Transverse colon (tissue), 4 donors: ENCODE measurements around the gene EPYC. TPM values are rescaled to one million over a fixed set of nuclear protein-coding genes. Genes with fewer than 3 reads are reported as not detected.

Experiments
- DNase-seq: peaks from one replicate; pipeline ENCODE4 v3.0.0-alpha.2; 2019
- H3K27ac ChIP-seq, 4 donors: fragments of 200-600 bp; sonication (generic); 2 replicates each; pipeline ENCODE4 v1.5.1; 2016 to 2018; ENCODE audit warnings: inconsistent platforms in 4 of 4
- H3K27me3 ChIP-seq: fragments of 200-600 bp; sonication (generic); 2 replicates; pipeline ENCODE4 v1.5.1; 2017; ENCODE audit warnings: inconsistent platforms
- H3K36me3 ChIP-seq, 4 donors: fragments of 200-600 bp; sonication (generic); 2 replicates each; pipeline ENCODE4 v1.5.1; 2017 to 2019; ENCODE audit warnings: inconsistent platforms in 4 of 4
- H3K4me1 ChIP-seq, 4 donors: fragments of 200-600 bp; sonication (generic); 2 replicates each; pipeline ENCODE4 v1.5.1; 2017 to 2020; ENCODE audit warnings: inconsistent platforms in 4 of 4
- H3K4me3 ChIP-seq, 4 donors: fragments of 200-600 bp; sonication (generic); 1 replicate in 1 of 4; 2 replicates in 3 of 4; pipeline versions ENCODE4 v1.5.1 to v1.6.1; 2017 to 2019; ENCODE audit warnings: inconsistent platforms in 4 of 4
- H3K9me3 ChIP-seq, 2 donors: fragments of 200-600 bp; sonication (generic); 2 replicates each; pipeline ENCODE4 v1.5.1; 2017 to 2019; ENCODE audit warnings: inconsistent platforms in 2 of 2
- CTCF ChIP-seq, 5 experiments: fragments of 200-600 bp in 3 of 5; fragments of 450-650 bp in 2 of 5; sonication (generic) in 3 of 5; IDR thresholded peaks; 1 replicate in 2 of 5; 2 replicates in 3 of 5; pipeline ENCODE4 v1.5.1; 2016 to 2017; ENCODE audit warnings: antibody characterized with exemption in 5 of 5, inconsistent platforms in 3 of 5, mild to moderate bottlenecking in 2 of 5, moderate library complexity in 1 of 5
- EP300 ChIP-seq: sonication (generic); formaldehyde crosslinking; IDR thresholded peaks from one replicate; pipeline ENCODE4 v1.6.1; 2017; ENCODE audit warnings: antibody characterized with exemption, low read depth
- POLR2A ChIP-seq: fragments of 450-650 bp; IDR thresholded peaks from one replicate; pipeline ENCODE4 v1.6.1; 2016; ENCODE audit warnings: antibody characterized with exemption, mild to moderate bottlenecking, moderate library complexity
- POLR2AphosphoS5 ChIP-seq, 3 donors: sonication (generic); formaldehyde crosslinking; IDR thresholded peaks; one replicate each; pipeline ENCODE4 v1.6.1; 2016; ENCODE audit warnings: antibody characterized with exemption in 3 of 3
- WGBS, 2 donors: methylation state at CpG; one replicate each; pipeline ENCODE4 v1.1.5; 2018; ENCODE audit warnings: low coverage in 1 of 2; 5-methylcytosine and 5-hydroxymethylcytosine counted together
- in situ Hi-C, 4 donors: fragments of 200-750 bp; cut with MboI; loops; one replicate each; pipeline versions ENCODE4 v1.15.0 to v1.15.1; 2017; ENCODE audit warnings: low sequenced_read_pairs in 3 of 4, low pct_ligation_motif_present in 1 of 4, low pct_unique_long_range_greater_than_20kb in 1 of 4
- intact Hi-C: fragments of 100-400 bp; cut with DNase I; formaldehyde crosslinking; loops from one replicate; pipeline ENCODE4 v1.15.1; 2023; ENCODE audit warnings: low total_unique reads
- total RNA-seq, 4 donors: library from RNA; depleted of rRNA; stranded (reverse); fragments of >200 nt; gene quantifications; one replicate each; pipeline ENCODE4 v1.1.0, GENCODE V29; 2016

Gene EPYC
- total RNA-seq, 4 donors from 2014 or later = not detected

- Histone ChIP-seq H3K9me3 (no peaks in the 10 kb centered on the region), H3K27me3 (no peaks in the 10 kb centered on the region), H3K4me3 (no peak overlapping the region), H3K27ac (no peak overlapping the region), H3K36me3 (no peaks in the 10 kb centered on the region), H3K4me1 (no peaks in the 10 kb centered on the region)
- in situ Hi-C loops (loop anchor here in 1 of 4 donors (25.0 kb wide), 2 partner anchors 368 to 1668 kb away; no protein-coding TSS in a partner anchor), intact Hi-C loops (no loop called here)
- WGBS, 2 donors = 0% methylated on average over 1 of the region's 1 CpG
- DNase-seq = no peak
- TF ChIP-seq CTCF (IDR thresholded peaks at IDR 0.05) (no peak), POLR2AphosphoS5 (IDR thresholded peaks at IDR 0.05) (no peak), EP300 (no peak), POLR2A (no peak)
These were observed 35.4 kb downstream of the EPYC start for GRCh38 chr12:90969346-90969745.

GRCh38 chr12:90965204-90965603 is 39.6 kb downstream of the EPYC start:
- in situ Hi-C loops = loop anchor here in 1 of 4 donors (25.0 kb wide), 2 partner anchors 372 to 1672 kb away; no protein-coding TSS in a partner anchor
- Histone ChIP-seq H3K4me1 (no peaks in the 10 kb centered on the region), H3K27me3 (no peaks in the 10 kb centered on the region), H3K27ac (no peak overlapping the region), H3K9me3 (no peaks in the 10 kb centered on the region), H3K4me3 (no peak overlapping the region), H3K36me3 (no peaks in the 10 kb centered on the region)
- intact Hi-C loops = no loop called here
- 73 to 75% methylated on average over 2 of the region's 2 CpGs for WGBS, 2 donors
- DNase-seq = no peak
- TF ChIP-seq EP300 (no peak), POLR2A (no peak), CTCF (IDR thresholded peaks at IDR 0.05) (no peak), POLR2AphosphoS5 (IDR thresholded peaks at IDR 0.05) (no peak)

- Histone ChIP-seq H3K27me3 (no peaks in the 10 kb centered on the region), H3K9me3 (no peaks in the 10 kb centered on the region), H3K27ac (no peak overlapping the region), H3K4me3 (no peak overlapping the region), H3K4me1 (no peaks in the 10 kb centered on the region), H3K36me3 (no peaks in the 10 kb centered on the region)
- intact Hi-C loops = no loop called here
- in situ Hi-C loops = loop anchor here in 1 of 4 donors (25.0 kb wide), 2 partner anchors 373 to 1673 kb away; no protein-coding TSS in a partner anchor
- TF ChIP-seq POLR2AphosphoS5 (IDR thresholded peaks at IDR 0.05) (no peak), CTCF (IDR thresholded peaks at IDR 0.05) (no peak), POLR2A (no peak), EP300 (no peak)
- 16 to 33% methylated on average over 2 of the region's 2 CpGs for WGBS, 2 donors
- no peak for DNase-seq
These were observed 40.2 kb downstream of the EPYC start for GRCh38 chr12:90964616-90965015.

GRCh38 chr12:90963946-90964345 is 40.8 kb downstream of the EPYC start:
- in situ Hi-C loops = loop anchor here in 1 of 4 donors (25.0 kb wide), 2 partner anchors 373 to 1673 kb away; no protein-coding TSS in a partner anchor
- H3K27me3 ChIP-seq = no peaks in the 10 kb centered on the region
- intact Hi-C loops = no loop called here

More at GRCh38 chr12:90963946-90964345, 40.8 kb downstream of the EPYC start:
- no peaks in the 10 kb centered on the region for H3K4me1 ChIP-seq
- H3K4me3 ChIP-seq = no peak overlapping the region
- 73 to 79% methylated on average over 6 of the region's 6 CpGs for WGBS, 2 donors
- no peaks in the 10 kb centered on the region for H3K9me3 ChIP-seq
- TF ChIP-seq CTCF (IDR thresholded peaks at IDR 0.05) (no peak), EP300 (no peak), POLR2A (no peak)
- no peak overlapping the region for H3K27ac ChIP-seq
- no peak for DNase-seq
- no peaks in the 10 kb centered on the region for H3K36me3 ChIP-seq
